ENCODE results near the gene GPR33.
"Not testable (repeated sequence)": the region's sequence is repeated elsewhere in the genome, so short reads cannot be mapped to it uniquely, and the experiment has no call there.

The GPR33 gene

DNA sequence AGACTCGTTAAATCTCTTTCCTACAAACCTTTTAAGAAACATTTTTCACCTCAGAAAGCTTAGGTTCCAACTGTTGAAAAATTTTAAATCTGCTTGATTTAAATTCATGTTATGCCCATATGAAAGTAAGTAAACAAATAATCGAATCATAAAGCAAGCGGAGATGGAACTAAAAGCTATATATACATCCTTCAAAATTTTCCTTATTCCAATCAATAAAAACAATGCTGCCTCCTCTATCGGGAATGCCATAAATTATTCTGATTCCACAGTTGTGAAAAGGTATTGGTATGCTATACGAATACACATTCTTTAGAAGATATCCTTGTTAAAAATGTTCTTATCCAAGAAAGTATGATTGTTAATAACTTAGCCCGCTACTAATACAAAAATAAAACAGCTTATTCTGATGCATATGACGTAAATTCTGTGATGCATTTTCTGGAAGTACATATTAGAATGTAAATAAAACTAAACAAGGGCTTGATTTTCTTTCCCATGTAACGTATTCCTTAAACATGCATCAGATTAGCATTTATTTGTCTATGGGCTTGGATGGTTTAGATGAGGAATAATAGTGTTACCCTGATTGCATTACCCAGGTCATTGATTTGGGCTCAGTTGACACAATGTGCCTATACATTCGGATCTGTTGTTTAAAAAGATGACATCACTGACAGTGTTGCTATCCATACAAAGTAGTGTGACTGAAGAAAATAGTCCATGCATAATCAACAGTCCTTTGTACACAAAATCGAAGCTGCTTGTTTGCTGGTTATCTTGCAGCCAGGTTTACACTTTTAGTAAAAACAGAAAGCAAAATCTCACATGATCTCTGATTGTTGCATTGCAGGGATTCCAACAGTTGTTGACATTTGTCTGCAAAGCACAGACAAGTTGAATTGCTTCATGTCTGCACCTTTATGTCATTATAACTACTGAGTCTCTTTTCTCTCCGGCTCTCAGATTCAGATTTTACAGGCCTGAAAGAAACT is 29.9 kb downstream of the GPR33 start:
- DNase-seq (ENCODE audit: low spot score): no peak

- DNase-seq (ENCODE audit: low spot score): peak; percentile 97
Measured at GRCh38 chr14:31456841-31457664, 30.8 kb downstream of the GPR33 start, which contains the start of gene DTD2. Gene DTD2, minus strand, starts transcription at chr14:31457506. Its CDS starts 113 bp downstream, at chr14:31457393.

DNA sequence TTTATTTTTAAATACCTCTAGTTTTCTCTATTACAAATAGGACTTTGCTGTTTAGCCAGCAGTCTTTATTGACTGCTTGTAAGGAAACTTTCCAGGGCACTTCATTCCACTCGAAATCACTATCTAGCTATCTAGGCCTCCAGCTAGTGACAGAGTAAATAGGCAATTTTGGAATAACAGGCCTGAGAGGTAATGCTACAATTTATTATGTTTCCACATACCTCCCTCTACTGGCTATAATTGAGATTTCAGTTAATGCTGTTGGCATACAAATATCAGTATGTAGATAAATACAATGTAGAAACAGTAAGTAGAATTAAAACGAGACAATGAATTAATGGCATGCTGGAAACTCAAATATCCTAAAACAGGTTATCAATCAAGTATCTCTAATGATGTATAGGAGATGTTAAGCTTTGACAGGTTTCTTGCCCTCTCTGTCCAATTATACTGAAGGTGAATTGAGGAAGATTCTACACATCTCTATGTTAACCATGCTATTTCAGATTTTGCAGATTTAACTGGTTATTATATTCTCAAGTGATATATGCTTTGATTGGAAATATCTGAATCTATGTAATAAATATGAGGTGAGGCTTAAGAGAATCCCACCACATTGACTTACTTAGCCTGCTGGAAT is 37.7 kb downstream of the GPR33 start:
- DNase-seq (ENCODE audit: low spot score): no peak

DNA sequence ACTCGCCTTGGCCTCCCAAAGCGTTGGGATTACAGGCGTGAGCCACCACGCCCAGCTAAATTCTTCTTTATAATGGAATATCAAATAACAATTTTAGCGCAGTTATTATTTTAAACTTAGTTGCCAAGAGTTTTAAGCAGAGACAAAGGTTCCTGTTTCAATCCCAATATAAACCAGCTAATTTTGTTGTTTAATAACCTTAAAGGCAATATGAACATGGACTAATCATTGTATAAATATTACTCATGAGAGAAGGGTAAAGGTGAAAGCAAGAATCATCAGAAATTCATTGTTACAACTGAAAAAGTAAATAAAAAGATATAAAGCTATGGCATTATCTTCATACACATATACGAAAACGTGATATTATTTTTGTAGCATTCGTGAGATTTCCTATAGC is 38.7 kb downstream of the GPR33 start:
- DNase-seq (ENCODE audit: low spot score): no peak

- no peak for DNase-seq (ENCODE audit: low spot score)
Measured at GRCh38 chr14:31445703-31446102, 42.1 kb downstream of the GPR33 start.

- DNase-seq (ENCODE audit: low spot score): no peak
Measured at GRCh38 chr14:31442284-31442683, 45.6 kb downstream of the GPR33 start.

DNA sequence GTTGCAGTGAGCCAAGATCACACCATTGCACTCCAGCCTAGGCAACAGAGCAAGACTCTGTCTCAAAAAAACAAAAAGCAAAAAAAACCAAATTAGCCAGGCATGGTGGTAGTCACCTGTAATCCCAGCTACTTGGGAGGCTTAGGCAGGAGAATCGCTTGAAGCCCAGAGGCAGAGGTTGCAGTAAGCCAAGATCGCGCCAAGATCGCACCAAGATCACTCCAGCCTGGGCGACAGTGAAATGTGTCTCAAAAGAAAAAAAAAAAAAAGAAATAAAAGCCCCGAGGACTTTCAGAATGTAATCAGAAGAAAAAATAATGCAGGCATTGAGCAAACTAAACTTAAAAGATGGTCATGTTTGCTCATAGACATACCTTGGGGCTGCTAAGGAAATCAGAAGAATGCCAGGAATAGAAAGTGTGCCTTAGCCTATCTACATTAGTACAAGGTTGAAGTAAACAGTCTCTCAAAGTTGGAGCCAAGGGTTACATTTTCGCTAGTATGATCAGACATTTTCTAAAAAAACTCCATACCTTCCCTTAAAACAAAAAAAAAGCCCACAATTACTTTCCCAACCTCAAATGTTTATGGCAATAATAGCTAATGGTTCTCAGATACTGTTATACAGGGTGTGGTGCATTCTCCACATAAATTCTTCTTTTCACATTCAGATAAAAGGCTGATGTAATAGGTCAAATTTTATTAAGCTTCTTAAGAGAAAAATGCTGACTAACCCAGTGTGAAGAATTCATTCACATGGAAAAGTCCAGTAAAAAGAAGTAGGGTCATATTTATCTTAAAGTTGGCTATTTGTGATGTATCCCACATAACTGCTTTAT is 46.3 kb downstream of the GPR33 start:
- DNase-seq (ENCODE audit: low spot score): no peak

GRCh38 chr14:31440280-31440679 is 47.6 kb downstream of the GPR33 start:
- DNase-seq (ENCODE audit: low spot score): no peak

DNA sequence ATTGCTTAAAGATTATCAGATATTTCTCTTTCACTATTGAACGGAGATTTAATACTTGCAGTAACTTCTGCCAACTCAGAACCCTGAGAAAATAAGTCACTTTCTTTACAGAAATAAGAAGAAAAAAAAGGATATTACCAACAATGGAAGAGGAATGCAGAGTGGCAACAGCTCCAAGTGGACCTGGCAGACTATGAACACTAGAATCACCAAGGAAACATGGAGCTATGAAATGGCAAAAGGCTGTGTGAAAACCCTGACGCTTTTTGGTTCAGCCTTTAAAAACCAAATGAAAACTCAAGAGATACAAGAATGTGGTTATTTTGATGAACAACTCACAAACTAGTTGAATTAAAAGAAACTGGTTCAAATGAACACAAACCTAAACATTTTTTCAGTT is 48.3 kb downstream of the GPR33 start:
- no peak for DNase-seq (ENCODE audit: low spot score)

- not testable (repeated sequence) for DNase-seq (ENCODE audit: low spot score)
Measured at GRCh38 chr14:31437045-31437691, 50.7 kb downstream of the GPR33 start.

- no peak for DNase-seq (ENCODE audit: low spot score)
Measured at GRCh38 chr14:31435276-31435675, 52.6 kb downstream of the GPR33 start.

Data from iPS-NIHi11 (cell line).